ENCODE results near the gene PLAAT4.

Gene PLAAT4

DNA sequence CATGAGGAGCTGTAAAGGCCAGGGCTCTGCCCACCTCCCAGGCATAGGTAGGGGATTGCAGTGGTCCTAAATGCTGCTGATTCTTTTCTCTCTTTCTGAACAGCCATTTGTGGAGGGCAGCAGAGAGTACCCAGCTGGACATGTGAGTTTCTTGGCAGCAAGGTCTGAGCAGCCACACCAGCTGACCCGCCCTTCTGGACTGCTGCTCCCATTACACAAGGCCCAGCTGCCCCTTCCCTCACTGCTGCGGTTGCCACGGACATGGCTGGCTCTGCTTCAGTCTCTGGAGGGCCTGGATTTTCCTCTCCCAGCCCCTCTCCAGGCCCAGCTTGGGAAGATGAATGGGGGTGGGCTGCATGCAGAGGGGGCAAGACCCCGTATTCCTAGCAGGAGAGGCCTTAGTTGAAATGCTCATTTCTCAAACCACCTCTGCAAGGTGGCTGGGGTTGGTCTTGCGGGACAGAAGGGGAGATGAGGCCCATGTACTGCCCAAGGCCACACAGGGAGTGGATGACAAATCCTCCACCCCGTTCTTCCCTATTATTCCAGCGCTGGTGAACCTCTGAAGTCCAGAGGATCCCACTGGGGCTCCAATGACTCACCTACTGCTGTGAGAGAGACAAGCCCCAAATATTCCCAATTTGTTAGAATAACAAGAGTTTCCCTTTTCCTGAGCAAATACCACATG is 26.1 kb upstream of the PLAAT4 start:
- no peak for TF ChIP-seq CTCF (IDR thresholded peaks at IDR 0.05; ENCODE audit: insufficient read depth, missing control alignments)
- FAIRE-seq (no peak), DNase-seq (ENCODE audit: insufficient read length, low spot score) (no peak)

GRCh38 chr11:63511048-63511748 is 25.4 kb upstream of the PLAAT4 start:
- no peak for FAIRE-seq
- no peak for DNase-seq (ENCODE audit: insufficient read length, low spot score)

DNA sequence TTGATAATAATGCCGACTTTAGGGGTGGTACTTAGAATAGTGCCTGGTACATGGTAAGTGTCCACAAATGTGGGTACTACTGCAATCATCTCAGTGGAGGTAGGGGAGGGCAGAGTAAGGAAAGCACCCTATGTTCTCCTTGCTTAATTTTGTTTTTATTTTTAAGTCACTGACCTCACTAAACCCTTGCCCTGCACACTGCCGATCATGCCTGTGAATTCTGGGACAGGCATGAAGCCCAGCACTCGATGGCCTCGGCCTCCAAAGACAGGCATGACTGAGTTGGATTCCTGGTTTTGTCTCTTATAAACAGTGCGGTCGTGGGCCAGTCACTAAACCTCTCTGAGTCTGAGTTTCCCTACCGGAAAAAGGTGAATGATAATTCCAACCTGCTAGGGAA is 23.8 kb upstream of the PLAAT4 start:
- DNase-seq (ENCODE audit: insufficient read length, low spot score) (no peak), FAIRE-seq (no peak)
- no peak for TF ChIP-seq CTCF (IDR thresholded peaks at IDR 0.05; ENCODE audit: insufficient read depth, missing control alignments)

More at GRCh38 chr11:63511048-63511748, 25.4 kb upstream of the PLAAT4 start:
- TF ChIP-seq CTCF (IDR thresholded peaks at IDR 0.05; ENCODE audit: insufficient read depth, missing control alignments), result no peak

GRCh38 chr11:63516109-63516508 is 20.5 kb upstream of the PLAAT4 start:
- FAIRE-seq (no peak), DNase-seq (ENCODE audit: insufficient read length, low spot score) (no peak)
- TF ChIP-seq CTCF (IDR thresholded peaks at IDR 0.05; ENCODE audit: insufficient read depth, missing control alignments), result no peak

DNA sequence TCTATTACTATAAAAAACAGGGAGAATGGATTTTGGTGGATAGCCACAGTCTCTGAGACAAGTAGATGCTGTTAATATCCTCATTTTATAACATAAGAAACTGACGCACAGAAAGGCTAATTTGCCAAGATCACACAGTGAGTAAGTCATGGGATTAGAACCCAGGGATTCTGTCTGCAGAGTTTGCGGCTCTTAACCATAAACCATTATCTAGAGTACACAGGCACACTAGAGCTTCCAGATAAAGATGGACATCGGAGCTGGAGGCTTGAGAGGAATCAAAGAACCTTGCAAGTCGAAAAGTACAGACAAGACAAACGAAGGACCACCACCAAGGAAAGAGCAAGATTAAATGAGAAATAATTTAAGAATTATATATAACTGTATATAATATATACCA is 19.5 kb upstream of the PLAAT4 start:
- no peak for TF ChIP-seq CTCF (IDR thresholded peaks at IDR 0.05; ENCODE audit: insufficient read depth, missing control alignments)
- DNase-seq (ENCODE audit: insufficient read length, low spot score) (no peak), FAIRE-seq (no peak)

DNA sequence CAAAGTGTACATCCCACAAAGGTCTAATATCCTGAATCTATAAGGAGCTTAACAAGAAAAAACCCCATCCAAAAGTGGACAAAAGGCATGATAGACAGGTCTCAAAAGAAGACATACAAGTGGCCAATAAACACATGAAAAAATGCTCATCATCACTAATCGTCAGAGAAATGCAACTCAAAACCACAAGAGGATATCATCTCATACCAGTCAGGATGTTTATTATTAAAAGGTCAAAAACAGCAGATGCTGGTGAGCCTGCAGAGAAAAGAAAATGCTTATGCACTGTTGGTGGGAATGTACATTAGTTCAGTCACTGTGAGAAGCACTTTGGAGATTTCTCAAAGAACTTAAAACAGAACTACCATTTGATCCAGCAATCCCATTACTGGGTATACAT is 18.1 kb upstream of the PLAAT4 start:
- TF ChIP-seq CTCF (IDR thresholded peaks at IDR 0.05; ENCODE audit: insufficient read depth, missing control alignments), result no peak
- no peak for DNase-seq (ENCODE audit: insufficient read length, low spot score)
- FAIRE-seq, result no peak

- no peak for TF ChIP-seq CTCF (IDR thresholded peaks at IDR 0.05; ENCODE audit: insufficient read depth, missing control alignments)
- FAIRE-seq (no peak), DNase-seq (ENCODE audit: insufficient read length, low spot score) (no peak)
Measured at GRCh38 chr11:63520606-63521170, 15.9 kb upstream of the PLAAT4 start.

All from D721Med (cell line).